LoVo (cell line): ENCODE results near the gene LRRC4C.
"Not testable (repeated sequence)": the region's sequence is repeated elsewhere in the genome, so short reads cannot be mapped to it uniquely, and the experiment has no call there.

Source experiments
- DNase-seq: peaks from one replicate; pipeline ENCODE4 v3.0.0-alpha.2; 2016; ENCODE audit warnings: low spot score

The LRRC4C gene

DNA sequence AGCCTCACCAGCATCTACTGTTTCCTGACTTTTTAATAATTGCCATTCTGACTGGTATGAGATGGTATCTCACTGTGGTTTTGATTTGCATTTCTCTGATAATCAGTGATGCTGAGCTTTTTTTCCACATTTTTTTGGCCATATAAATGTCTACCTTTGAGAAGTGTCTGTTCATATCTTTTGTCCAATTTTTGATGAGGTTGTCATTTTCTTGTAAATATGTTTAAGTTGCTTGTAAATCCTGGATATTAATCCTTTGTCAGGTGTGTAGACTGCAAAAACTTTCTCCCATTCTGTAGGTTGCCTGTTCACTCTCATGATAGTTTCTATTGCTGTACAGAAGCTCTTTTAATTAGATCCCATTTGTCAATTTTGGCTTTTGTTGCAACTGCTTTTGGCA, 439.8 kb downstream of the LRRC4C start:
- not testable (repeated sequence) for DNase-seq

DNA sequence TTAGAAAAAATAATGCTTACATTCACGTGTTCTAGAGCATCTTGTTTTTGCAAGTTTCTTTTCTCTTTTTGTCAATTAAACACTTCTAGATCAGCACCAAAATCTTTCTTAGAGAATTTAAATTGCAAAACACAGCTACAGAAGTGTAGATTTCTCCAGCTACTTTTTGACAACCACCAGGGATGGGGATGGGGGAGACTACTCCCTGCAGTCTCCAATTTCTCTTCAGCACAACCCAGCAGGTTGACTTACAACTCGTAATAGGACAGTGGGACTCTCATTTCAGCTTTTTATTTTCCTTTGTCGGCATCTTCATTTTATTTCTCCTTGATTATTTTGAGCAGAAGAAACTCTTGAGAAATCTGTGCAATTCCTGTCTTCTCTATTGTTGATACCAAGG, 441.2 kb downstream of the LRRC4C start:
- no peak for DNase-seq

DNA sequence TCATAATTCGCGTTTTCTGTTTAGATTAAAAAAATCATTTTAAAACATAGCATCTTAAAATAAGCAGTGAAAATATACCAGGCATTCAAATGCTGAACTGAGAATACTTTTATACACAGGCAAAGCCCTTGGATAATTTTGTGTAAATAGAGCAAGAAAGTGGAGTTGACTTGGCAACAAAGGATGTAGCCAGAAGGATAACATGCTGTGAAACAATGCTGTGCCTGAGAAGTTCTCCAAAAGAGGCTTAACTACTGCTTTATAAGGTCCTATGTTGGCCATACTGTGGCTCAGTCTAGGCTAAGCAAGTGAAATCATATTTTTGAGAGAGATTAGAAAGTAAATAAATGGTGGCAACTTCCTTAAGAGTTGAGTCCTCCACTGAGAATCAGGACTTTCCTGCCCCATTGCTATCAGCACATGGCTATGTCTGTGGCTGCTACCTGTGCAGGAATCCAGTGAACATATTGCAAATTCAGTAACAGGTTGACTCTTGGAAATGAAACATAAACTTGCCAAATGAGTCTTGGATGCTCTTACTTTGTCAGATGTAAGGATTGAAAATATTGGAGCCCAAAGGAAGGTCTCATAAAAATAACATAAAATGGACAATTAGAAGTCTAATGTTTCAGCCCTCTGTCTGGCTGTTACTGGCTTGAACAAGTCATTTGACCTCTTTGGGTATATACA, 448.9 kb downstream of the LRRC4C start:
- DNase-seq: no peak

DNA sequence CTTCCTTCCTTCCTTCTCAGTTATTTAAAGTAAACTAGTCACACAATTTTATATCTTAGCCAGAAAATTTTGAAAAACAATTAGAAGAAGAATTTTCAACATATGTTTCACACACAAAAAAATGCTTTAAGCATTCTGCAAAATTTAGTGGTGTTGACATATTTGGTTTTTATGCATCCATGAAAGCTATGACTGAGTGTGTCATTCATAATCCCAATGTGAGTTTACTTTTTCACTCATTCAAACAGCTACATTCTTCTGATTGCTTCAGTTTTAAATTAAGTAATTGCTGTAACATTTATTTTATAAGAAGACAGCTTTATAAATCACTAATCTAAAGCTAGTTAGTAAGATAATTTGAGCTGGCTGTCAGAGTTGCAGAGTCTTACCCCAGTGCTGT, 453.5 kb downstream of the LRRC4C start:
- no peak for DNase-seq

DNA sequence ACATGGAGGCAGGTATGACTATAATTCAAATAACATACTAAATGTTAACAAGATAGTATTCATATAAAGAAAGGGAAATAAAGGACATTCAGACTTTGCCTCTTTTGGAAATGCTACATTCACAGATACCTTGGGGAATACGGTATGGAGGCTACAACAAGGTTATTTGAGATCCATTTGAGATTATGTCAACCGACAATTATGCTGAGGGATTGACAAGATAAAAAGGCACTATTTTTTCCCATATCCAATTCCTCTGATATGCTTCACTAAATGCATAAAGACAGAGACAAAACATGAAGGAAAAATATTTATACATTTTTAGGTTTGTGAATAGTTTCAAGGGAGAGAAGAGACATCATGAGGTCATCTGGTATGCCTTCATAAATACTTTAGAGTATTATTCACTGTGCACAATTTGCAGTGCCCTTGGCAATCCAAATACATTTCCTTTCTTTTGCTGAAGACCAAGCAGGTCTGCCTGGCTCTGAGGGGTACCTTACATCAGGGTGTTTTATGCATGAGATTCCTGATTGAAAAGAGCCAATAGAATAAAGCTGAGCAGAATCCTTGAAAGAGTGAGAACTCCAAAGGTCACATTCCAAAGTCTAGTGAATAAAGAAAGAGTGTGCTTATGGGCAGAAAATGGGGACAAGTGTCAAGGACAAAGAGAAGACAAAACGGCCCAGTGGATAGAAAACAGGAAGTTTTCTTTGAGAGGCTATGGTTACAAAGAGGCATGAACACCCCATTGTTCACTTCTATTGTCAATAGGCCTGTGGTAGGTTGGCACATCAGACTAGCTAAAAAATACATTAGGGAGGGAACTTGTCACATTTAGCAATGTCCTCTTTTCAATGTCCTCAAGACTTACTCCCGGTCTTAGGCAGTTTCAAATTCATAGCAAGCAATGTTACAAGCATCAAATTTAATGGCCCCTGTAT, 455.8 kb downstream of the LRRC4C start:
- DNase-seq: no peak

DNA sequence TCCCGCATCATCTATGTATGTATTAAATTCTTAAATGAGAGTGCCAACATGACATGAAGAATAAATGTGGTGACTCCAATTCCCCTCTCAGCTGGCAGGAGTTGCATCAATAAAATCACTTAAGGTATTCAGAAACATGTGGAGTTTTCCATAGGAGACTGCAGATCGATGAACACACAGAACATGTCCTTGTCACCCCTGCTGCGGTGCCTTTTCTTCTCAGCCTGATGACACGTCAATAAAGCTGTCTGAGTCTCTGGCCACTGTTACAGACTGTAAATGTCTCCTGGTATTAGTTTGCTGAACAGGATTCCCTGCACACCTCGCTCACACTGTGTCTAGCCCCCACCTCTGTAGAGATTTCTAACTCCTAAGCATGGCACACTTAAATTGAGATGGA, 460.5 kb downstream of the LRRC4C start:
- DNase-seq: no peak

DNA sequence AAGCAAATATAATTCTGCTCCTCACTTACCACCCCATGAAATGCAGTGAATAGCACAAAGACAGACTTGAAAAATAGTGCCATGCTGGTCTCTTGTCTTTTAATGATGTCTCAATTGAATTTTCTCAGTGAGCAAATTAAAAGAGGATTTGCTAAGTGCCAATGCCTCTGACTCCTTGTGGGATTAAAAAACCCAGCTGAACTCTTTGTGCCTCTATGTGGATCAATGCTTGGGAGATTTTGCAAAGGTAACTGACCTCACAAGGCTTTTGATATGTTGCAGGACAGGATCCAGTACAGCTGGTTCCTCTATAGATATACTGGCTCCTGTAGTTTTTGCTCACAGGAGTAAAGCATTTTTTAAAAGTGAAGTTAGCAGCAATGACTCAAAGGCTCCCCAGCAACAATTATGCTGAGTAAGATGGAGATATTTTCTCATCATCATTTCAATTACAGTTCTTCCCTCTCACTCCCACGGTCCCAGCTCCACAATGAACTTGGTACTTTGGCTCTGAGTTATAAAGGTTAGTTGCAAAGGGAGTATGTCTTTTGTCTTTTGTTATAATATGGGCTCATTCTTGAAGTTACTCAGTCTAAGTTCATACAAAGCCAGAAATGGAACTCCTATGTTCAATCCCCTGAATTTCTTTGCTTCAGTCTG, 471.5 kb downstream of the LRRC4C start:
- DNase-seq: no peak

DNA sequence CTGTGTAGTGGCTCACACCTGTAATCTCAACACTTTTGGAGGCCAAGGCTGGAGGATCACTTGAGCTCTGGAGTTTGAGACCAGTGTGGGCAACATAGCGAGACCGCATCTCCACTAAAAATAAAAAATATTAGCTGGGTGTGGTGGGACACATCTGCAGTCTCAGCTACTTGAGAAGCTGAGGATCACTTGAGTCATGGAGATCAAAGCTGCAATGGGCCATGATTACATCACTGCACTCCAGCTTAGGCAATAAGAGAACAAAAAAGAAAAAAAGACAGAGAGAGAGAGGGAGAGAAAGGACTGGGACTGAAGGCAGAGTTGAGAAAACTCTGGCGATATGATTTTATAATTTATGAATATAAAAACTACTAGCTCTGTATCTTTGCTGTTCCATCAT, 473.1 kb downstream of the LRRC4C start:
- DNase-seq: no peak

DNA sequence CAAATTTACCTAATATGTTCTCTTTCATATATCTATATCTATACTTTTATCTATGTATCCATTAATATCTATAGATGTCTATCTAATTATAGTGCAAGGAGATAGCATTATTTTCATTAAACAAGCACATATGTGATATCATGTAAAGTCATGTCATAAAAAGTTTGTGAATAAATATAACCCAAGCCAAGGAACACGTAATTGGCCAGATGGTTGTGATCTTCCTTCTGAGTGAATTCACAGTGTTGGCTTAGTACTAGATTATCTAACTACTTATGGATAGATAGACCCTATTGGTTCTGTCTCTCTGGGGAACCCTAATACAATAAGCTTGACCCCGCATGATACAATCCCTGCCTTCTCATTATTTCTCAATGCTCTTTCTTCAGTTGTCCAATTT, 484.4 kb downstream of the LRRC4C start:
- no peak for DNase-seq

DNA sequence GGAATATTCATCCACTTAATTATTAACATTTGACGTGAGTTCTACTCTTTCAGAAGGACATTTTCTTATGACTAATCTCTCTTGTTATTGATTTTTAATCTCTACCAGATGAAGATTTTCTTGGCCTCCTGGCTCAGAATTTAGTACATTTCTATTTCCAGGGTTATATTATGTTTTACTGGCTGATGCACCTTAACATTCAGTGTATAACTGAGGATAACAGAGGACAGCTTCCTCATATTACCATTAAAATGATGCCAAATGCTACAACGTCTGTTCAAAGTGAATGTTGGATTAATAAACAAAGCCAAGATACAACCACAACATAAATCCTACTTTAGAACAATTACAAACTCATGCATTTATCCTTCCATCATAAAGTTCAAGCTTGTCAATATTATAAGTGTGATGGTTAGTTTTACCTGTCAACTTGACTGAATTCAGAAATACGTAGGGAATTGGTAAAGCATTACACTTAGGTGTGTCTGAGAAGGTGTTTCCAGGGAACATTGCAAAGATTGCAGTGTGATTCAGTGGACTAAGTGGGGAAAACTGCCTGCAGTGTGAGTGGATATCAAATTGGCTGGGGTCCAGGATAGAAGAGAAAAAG, 485.2 kb downstream of the LRRC4C start:
- no peak for DNase-seq

DNA sequence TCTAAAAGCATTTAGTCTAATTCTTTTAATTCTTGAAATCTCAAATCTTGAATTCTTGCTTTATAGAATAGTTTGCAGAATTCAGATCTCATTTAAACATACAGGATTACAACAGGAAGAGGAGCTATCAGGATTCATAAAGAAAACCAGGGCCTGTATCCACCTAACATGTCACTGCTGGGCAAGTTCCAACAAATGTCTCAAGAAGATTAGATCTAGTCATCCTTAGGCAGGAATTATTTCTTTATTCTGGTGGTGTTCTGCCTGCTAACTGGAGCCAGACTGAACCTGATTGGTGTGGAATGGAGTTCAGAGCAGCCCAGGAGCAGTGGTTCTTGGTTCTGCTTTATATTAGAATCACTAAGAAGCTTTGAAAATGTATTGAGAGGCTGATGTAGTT, 500.7 kb downstream of the LRRC4C start:
- DNase-seq: no peak

DNA sequence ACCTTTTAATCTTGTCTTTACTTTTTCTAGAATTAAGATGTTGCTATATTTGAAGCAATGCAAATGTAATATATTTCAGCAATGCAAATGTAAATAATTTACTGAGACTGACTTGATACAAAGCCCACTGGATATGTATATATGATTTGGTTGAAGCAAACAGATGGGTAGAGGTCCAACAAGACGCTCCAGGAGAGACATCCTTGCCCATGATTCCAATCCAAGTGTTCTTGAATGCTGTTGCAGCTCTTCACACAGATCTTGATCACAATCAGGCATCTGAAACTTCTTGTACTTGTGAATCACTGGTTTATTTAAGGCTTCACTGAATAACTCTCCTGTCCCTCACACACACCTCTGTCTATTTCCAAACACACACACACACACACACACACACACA, 507.0 kb downstream of the LRRC4C start:
- no peak for DNase-seq

DNA sequence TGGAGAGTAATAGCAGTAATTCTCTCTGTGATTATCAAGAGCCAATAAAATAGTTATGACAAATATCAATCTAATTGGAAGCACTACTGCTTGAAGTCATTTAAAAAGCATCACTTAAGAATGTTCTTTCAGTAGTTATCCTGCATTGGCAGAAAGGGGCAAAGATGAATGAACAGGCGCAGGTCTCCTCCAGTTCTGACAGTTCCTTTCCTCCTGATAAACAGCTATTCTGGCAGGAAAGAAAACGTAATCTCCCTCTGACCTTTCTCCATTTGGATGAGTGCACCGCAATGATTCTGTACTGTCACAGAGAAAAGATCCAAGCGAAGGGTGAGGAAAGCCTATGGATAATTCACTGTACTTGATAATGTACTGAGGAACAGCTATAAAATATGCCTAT, 521.5 kb downstream of the LRRC4C start:
- no peak for DNase-seq

DNA sequence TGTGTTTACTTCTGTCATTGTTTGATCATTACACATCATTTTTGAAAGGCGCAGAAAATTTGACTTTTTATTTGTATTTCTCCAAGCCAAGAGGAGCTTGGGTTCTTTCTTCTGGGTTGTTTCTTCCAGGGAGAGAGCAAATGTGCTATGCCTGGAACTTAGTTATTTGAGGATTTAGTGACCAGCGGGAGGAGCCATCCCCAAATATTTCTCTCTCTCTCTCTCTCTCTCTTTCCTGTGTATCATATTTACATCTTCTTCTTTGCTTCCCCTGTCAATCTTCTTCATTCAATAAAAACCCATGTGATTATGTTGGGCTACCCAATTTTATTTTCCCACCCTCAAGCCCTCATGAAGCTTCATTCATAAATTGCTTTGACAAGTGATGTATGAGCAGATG, 534.5 kb downstream of the LRRC4C start:
- DNase-seq: no peak

DNA sequence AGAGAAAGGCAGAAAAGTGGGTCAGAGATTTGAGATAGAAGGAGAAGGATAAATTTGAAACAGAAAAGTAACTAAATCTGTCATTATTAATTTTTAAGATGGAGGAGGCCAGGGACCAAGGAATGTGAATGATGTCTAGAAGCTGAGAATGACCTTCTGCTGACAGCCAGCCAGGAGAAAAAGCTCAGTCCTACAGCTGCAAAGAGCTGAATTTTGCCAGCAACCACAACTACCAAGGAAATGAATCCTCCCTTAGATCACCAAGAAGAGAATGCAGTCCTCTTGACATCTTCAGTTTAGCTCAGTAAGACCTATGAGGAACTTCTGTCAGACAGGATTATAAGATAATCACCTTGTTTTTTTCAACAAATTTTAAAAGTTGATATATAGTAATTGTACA, 538.2 kb downstream of the LRRC4C start:
- no peak for DNase-seq

DNA sequence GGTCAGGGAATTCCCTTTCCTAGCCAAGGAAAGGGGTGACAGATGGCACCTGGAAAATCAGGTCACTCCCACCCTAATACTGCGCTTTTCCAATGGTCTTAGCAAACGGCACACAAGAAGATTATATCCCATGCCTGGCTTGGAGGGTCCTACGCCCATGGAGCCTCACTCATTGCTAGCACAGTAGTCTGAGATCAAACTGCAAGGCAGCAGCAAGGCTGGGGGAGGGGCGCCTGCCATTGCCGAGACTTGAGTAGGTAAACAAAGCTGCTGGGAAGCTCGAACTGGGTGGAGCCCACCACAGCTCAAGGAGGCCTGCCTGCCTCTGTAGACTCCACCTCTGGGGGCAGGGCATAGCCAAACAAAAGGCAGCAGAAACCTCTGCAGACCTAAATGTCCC, 548.7 kb downstream of the LRRC4C start:
- not testable (repeated sequence) for DNase-seq

DNA sequence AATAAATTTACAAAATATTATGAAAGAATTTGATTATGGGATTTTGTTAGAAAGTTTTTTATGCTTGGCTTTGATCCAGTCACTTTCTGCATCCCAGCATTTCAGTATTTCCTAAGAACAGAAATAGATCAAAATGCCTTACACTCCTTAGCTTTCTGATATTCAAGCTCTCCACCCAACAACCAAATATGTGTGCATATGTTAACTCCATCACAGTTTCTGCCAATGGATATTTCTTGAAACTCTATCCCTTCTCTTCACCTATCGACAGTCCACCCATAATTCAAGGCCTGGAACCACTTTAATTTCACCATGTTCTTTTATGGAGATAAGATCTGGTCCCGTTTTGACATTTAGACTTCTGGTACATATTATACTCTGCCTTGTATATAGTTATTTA, 565.0 kb downstream of the LRRC4C start:
- DNase-seq: no peak

DNA sequence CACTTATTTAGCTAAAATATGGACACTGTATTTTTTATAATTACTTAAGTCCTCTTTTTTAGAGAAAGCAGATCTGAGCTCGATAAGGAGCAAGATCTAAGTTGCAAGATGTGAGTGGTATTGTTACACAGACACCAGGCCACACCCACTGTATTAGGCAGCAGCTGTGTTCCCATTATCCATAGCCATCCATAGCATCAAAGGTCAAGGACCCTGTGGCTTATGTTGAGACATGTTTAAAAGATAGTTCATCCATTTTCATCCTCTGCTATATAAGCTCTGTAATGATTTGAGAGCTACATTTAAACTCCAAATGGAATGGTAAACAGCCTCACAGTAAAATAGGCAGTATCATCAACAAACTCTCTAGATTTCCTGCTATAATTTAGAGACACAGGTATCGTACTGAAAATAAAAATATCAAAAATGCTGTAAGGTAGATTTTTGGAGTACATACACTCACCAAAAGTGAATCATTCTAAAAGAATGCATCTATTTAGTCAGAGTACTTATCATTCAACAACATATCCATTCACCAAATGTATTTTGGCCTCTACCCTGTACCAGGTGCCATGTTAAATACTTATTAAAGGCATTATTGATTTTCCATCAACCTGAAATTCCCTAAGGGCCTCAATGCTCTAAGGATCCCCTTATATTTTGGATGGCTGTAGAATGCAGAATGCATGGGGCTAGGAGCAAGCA, 574.0 kb downstream of the LRRC4C start:
- no peak for DNase-seq

DNA sequence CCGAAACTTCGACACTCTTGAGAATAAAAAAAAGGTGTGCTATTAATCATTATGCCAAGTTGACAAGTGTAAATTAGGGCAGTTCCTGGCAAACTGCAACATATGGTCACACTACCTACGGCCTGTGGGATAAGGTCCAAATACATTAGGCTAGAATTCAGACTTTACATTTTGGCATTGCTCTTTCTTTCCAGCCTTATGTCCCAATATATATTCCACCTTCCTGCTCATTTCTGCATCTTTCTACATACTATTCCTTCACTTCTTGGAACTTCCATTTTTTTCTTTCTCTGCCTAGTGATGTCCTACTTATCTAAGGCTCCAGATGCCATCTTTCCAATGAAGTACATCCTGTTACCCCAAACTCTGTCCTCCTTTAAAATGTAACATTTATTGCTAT, 577.2 kb downstream of the LRRC4C start:
- DNase-seq: no peak

DNA sequence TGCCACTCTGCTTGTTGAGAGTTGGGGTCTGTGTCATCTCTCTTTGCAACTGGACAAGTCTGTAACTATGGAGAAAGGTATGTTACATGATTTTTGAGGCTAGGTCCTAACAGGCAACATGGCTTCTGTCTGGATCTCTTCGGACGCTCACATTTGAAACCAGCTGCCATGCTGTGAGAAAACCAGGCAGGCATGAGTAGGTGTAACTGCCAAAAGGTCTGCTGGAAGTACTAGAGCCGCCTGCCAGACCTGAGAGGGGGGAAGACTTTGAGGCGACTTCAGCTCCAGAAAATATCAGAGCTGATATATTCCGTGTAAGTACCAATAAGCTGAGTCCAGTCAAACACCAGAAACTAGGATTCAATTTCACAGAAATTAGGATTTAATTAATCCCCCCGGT, 579.5 kb downstream of the LRRC4C start:
- DNase-seq: no peak

DNA sequence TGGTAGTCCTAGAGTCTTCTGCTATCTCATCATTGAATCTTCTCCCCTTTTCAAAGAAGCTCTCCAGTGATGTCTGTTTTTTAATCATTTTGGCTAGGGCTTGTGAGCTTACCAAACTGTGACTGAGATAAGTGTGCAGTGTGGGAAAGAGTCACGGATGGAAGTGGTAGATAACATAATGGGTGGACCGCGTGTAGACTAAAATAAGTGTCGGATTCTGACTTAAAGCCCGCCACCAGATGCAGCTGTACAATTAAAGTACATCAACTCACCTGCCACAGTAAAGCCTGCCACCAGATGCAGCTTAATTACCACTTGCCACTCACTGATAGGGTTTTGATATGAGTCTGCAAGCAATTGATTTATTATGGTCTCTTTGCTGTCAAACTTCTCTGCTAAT, 581.5 kb downstream of the LRRC4C start:
- no peak for DNase-seq

DNA sequence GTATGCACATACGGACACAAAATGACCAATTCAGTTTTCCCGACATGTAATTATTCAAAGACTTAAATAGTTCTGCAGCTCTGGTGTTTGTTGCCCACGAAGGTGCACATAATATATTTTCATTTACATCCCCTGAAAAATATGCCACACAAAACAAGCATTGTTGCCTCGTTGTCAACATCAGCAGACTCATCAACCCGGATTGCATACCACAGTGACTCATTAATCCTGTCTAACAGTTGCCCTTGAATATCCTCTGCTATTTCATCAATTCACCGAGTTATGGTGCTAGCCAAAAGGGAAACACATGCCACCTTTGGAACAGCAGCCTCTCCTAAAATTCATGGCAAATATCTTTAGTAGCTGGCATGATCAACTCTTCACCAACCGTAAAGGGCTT, 582.2 kb downstream of the LRRC4C start:
- DNase-seq: no peak
